Activated CD8-positive, alpha-beta memory T cell treated with anti-CD3 and anti-CD28 coated beads for 1 hour (primary cell): ENCODE measurements around the gene S1PR1.

Source experiments
- DNase-seq, 2 donors: peaks; one replicate each; pipeline ENCODE4 v3.0.0-alpha.2; 2020; ENCODE audit warnings: low read depth in 1 of 2; ENCODE audit errors: extremely low read depth in 1 of 2

The S1PR1 gene

GRCh38 chr1:101245246-101245927, 8.6 kb downstream of the S1PR1 start:
- no peak for DNase-seq

GRCh38 chr1:101247404-101248287, 10.8 kb downstream of the S1PR1 start:
- DNase-seq, result no peak

DNA sequence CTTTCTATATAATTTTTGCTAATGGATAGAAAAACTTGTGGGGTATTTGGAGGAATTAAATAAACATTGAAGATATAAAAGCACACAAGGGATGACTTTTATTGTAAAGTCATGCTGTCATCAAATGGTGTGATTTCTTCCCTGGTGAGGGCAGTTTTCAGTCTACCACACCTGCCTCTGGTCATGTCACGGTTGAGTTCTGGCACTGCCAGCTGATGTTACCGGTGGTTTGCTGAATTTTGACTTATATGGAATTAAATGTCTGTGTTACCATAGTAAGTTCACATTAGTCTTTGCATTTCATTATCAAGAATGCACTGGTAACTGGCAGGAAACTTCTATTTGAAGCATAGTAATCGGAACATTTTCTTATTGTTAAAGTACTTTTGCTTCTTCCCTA, 13.4 kb downstream of the S1PR1 start:
- DNase-seq, result no peak

GRCh38 chr1:101250656-101251272, 13.9 kb downstream of the S1PR1 start:
- DNase-seq, result no peak

- no peak for DNase-seq
Observed at GRCh38 chr1:101251504-101251903, 14.7 kb downstream of the S1PR1 start.

- no peak for DNase-seq
Observed at GRCh38 chr1:101253976-101254674, 17.3 kb downstream of the S1PR1 start.

GRCh38 chr1:101257500-101258325, 20.9 kb downstream of the S1PR1 start:
- no peak for DNase-seq

DNA sequence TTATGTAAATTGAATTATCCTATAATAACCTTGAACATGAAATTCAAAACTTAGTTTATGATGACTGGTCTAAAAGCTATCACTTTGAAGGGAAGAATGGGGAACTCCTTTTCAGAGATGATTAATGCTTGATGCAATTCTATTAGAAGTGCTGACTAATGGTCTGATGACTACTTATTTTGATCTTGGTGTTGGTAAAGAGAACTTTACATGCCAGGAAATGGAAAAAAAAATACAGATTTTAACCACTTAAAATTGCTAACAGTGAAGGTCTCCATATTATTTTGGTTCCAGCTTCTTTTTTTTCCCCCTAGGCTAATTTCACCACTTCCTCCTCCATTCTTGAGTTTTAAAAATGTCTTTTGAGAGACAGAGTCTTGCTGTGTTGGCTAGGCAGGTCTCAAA, 22.9 kb downstream of the S1PR1 start:
- no peak for DNase-seq

- DNase-seq, result no peak
Observed at GRCh38 chr1:101260556-101261350, 23.9 kb downstream of the S1PR1 start.

DNA sequence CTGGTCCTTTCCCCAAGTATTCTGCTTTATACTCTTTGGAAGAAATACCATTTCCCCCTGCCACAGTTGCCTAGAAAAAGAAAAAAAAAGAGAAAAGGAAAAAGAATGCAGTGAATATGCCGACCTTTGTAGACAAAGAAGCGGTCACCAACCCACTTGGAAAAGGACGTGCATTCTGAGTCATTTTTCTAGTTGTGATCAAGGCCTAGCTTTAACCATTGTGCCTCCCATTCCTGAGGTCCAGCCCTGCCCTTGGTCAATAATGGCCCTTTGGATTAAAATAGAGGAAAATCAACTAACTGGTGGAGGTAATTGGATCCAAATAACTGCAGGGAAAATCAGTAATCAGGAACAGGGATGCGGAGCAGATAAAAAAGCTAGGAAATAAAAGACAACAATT, 24.8 kb downstream of the S1PR1 start:
- no peak for DNase-seq

DNA sequence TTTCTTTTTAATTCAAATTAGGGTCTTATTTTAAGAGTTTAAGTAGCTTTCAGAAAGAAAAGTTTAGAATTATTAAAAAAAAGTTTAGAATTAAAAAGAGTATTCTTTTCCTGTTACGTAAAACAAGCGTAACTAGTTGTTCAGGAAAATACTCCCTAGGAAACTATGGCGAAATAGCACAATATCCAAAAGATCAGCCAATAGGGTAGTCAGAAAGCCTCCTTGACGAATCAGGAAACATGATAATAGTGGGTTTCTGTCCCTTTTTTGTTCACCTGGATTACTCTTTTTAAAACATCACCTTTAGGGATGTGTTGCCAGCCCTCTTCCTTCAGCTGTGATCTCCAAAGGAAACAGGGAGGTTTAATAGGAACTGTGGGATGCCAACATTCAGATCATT, 25.2 kb downstream of the S1PR1 start:
- DNase-seq, result no peak

GRCh38 chr1:101262630-101263348, 26.0 kb downstream of the S1PR1 start:
- no peak for DNase-seq

GRCh38 chr1:101264697-101265096, 27.9 kb downstream of the S1PR1 start:
- DNase-seq, result no peak

- no peak for DNase-seq
Observed at GRCh38 chr1:101265684-101266083, 28.9 kb downstream of the S1PR1 start.

DNA sequence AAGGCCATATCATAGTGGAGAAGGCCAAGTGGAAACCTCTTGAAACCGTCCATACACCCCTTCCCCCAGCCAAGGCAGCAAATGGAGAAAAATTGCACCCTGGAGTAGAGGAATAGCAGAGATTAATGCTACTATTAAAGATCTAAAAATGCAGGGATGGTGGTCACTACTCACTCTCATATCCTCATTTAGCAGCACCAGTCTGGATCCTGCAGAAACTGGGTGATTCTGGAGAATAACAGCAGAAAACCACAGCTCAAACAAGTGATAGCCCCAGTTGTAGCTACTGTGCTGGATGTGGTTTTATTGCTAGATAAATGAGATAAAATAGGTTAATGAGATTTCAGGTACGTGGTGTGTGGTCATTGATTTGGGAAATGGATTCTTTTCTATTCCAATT, 30.3 kb downstream of the S1PR1 start:
- DNase-seq, result no peak

DNA sequence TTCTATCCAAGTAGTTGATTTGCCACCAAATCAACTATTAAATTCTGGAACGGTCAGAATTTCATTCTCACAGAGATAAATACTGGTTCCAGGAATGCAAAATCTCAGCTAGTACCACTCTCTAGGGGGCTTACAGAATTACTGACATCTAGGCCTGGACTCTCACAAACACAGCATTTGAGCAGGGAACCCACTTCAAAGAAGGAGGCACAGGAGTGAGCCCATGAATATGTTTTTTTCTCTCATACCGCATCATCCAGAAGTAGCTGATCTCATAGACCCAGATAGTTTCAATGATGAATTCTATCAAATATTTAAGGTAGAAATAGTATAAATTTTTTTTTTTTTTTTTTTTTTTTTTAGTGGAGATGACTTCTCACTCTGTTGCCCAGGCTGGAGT, 32.1 kb downstream of the S1PR1 start:
- DNase-seq, result no peak

- no peak for DNase-seq
Observed at GRCh38 chr1:101275672-101276071, 38.9 kb downstream of the S1PR1 start.

DNA sequence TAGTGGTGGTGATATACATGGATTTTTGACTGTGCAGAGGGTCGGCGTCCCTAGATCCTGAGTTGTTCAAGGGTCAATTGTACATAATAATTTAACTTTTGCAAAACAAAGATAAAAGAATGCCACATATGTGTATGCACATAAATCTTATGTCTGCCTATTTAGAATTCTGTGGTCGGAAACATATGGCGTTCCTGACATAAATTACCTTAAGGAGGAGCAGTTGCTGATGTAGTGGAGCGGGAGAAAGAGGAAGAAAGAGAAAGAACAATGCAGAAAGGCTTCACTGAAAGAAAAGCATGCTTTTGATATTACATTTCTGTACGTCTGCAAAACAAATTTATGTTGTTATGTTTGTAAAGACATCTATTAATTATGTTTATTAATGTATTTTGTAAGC, 40.0 kb downstream of the S1PR1 start:
- DNase-seq, result no peak

DNA sequence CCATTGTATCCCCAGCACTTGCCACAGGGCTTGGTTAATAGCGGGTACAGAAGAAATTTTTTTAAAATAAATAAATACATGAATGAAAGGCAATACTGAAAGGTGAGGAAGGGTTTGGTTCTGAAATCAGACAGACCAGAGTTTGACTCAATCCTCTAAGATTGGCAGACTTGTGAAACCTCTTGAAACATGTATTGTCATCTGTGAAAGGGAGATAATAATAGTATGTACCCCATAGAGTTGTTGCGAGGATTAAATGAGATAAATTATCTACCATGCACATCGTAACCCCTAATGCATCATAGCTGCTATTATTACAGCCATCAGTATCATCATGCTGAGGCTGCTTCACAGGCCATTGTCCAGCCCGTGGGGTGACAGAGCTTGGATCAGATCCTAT, 41.4 kb downstream of the S1PR1 start:
- no peak for DNase-seq
